ENCODE measurements around the gene FES. TPM values are rescaled to one million over a fixed set of nuclear protein-coding genes. Genes with fewer than 3 reads are reported as not detected.
"Not testable (repeated sequence)": the region's sequence is repeated elsewhere in the genome, so short reads cannot be mapped to it uniquely, and the experiment has no call there.

FES gene
- total RNA-seq, 2 donors from 2014 or later = 54.2 to 86.3 TPM

DNA sequence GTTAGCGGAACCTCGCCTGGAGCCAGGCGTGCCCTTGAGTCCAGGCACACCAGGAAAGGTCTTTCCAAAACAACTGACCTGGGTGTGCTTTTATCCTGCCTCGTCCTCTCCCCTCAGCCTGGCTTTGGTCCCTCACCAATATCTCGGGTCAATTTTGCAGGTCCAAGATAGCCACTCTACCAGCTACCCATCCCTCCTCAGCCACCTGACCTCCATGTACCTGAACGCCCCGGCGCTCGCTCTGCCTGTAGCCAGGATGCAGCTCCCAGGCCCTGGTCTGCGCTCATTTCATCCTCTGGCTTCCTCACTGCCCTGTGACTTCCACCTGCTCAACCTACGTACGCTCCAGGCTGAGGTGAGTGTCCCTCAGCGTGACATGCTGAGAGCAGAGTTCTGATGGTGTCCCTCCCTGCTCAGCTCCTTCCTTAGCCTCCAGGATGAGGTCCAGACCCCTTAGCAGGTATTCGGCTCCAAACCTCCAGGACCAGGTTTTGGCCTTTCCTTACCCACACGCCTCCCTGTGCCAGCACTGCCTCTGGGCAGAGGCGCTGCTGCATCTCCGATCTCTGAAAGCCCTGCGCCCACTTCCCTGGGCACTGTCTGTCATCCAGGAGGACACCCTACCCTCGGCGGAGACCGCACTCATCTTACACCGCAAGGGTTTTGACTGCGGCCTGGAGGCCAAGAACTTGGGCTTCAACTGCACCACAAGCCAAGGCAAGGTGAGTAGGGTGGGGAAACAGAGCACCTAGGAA, 33.9 kb downstream of the FES start:
- DNase-seq (ENCODE audit: low spot score) = no peak
- Histone ChIP-seq H3K27ac (no peak overlapping the region), H3K27me3 (replicated peaks; ENCODE audit: insufficient read depth) (no peaks in the 10 kb centered on the region), H3K36me3 (peaks cover 64% of the 10 kb centered on the region), H3K4me1 (ENCODE audit: control insufficient read depth in 1 of 2, low read depth in 2 of 2) (no peaks in the 10 kb centered on the region), H3K9me3 (no peaks in the 10 kb centered on the region), H3K4me3 (no peak overlapping the region)
- TF ChIP-seq, protein P1, sequence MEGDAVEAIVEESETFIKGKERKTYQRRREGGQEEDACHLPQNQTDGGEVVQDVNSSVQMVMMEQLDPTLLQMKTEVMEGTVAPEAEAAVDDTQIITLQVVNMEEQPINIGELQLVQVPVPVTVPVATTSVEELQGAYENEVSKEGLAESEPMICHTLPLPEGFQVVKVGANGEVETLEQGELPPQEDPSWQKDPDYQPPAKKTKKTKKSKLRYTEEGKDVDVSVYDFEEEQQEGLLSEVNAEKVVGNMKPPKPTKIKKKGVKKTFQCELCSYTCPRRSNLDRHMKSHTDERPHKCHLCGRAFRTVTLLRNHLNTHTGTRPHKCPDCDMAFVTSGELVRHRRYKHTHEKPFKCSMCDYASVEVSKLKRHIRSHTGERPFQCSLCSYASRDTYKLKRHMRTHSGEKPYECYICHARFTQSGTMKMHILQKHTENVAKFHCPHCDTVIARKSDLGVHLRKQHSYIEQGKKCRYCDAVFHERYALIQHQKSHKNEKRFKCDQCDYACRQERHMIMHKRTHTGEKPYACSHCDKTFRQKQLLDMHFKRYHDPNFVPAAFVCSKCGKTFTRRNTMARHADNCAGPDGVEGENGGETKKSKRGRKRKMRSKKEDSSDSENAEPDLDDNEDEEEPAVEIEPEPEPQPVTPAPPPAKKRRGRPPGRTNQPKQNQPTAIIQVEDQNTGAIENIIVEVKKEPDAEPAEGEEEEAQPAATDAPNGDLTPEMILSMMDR (IDR thresholded peaks at IDR 0.05) = no peak
- no peak for ATAC-seq (ENCODE audit: insufficient number of reproducible peaks, low FRiP score, low read depth)

DNA sequence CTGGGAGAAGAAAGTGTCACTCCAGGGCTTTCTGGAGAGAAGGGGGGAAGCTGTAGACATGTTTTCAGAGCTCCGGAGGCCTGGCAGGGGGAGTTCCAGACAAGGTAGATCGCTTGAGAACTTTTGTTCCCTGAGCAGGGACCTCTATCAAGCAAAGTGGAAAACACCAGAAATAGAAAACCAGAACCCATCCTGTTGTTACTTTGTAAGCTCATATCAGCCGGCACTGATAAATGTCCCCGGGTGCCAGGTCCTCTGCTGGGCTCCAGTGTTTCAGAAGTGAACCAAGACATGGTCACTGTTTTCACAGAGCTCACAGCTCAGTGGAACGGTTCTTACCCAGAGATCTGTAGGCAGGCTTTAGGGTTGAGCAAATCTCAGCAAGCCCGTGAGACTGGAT, 34.5 kb downstream of the FES start:
- ATAC-seq (ENCODE audit: insufficient number of reproducible peaks, low FRiP score, low read depth) (no peak), DNase-seq (ENCODE audit: low spot score) (no peak)
- peaks cover 58% of the 10 kb centered on the region for H3K36me3 ChIP-seq

GRCh38 chr15:90921887-90922286, 37.6 kb downstream of the FES start:
- Histone ChIP-seq H3K9me3 (no peaks in the 10 kb centered on the region), H3K27ac (no peak overlapping the region), H3K36me3 (peaks cover 36% of the 10 kb centered on the region), H3K27me3 (replicated peaks; ENCODE audit: insufficient read depth) (no peaks in the 10 kb centered on the region), H3K4me1 (ENCODE audit: control insufficient read depth in 1 of 2, low read depth in 2 of 2) (no peaks in the 10 kb centered on the region), H3K4me3 (no peak overlapping the region)
- TF ChIP-seq, protein P1 (IDR thresholded peaks at IDR 0.05) = no peak
- ATAC-seq (ENCODE audit: insufficient number of reproducible peaks, low FRiP score, low read depth) (no peak), DNase-seq (ENCODE audit: low spot score) (no peak)

More for the DNA sequence above, 34.5 kb downstream of the FES start:
- H3K4me1 ChIP-seq (ENCODE audit: control insufficient read depth in 1 of 2, low read depth in 2 of 2) = no peaks in the 10 kb centered on the region
- TF ChIP-seq, protein P1 (IDR thresholded peaks at IDR 0.05) = no peak
- no peaks in the 10 kb centered on the region for H3K9me3 ChIP-seq
- H3K4me3 ChIP-seq = no peak overlapping the region
- H3K27me3 ChIP-seq (replicated peaks; ENCODE audit: insufficient read depth) = no peaks in the 10 kb centered on the region
- H3K27ac ChIP-seq = no peak overlapping the region

DNA sequence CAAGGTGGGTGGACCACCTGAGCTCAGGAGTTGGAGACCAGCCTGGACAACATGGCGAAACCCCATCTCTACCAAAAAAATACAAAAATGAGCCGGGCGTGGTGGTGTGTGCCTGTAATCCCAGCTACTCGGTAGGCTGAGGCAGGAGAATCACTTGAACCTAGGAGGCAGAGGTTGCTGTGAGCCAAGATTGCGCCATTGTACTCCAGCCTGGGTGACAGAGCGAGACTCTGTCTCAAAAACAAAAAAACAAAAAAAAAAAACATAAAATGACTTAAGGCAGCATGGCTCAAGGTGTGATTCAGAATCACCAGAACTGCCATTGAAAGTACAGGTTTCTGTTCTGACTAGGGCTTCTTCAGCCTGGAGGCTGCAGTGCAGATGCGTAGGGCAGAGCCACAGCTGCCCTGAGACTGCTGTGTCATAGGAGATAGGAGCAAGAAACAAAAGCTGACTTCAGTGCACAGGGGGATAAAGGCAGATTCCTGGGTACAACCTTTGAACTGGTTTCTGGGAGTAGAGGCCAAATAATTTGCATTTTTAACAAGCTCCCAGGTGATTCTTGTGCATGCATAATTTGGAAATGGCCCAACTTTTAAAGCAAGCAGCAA, 38.5 kb downstream of the FES start:
- H3K9me3 ChIP-seq; H3K27ac ChIP-seq; ATAC-seq (ENCODE audit: insufficient number of reproducible peaks, low FRiP score, low read depth); H3K27me3 ChIP-seq (replicated peaks; ENCODE audit: insufficient read depth); H3K4me1 ChIP-seq (ENCODE audit: control insufficient read depth in 1 of 2, low read depth in 2 of 2); DNase-seq (ENCODE audit: low spot score); H3K4me3 ChIP-seq: not testable (repeated sequence)
- H3K36me3 ChIP-seq = peaks cover 27% of the 10 kb centered on the region

- Histone ChIP-seq H3K4me1 (ENCODE audit: control insufficient read depth in 1 of 2, low read depth in 2 of 2) (peaks cover 0 to 5% of the 10 kb centered on the region in 2 donors), H3K27me3 (replicated peaks; ENCODE audit: insufficient read depth) (no peaks in the 10 kb centered on the region), H3K27ac (no peak overlapping the region), H3K9me3 (no peaks in the 10 kb centered on the region), H3K36me3 (peaks cover 15% of the 10 kb centered on the region), H3K4me3 (no peak overlapping the region)
- TF ChIP-seq, protein P1 (IDR thresholded peaks at IDR 0.05) = no peak
- DNase-seq (ENCODE audit: low spot score) = no peak
- no peak for ATAC-seq (ENCODE audit: insufficient number of reproducible peaks, low FRiP score, low read depth)
These were observed 40.1 kb downstream of the FES start for GRCh38 chr15:90924375-90924774.

GRCh38 chr15:90926766-90927165, 42.5 kb downstream of the FES start:
- not testable (repeated sequence) for H3K27ac ChIP-seq; H3K27me3 ChIP-seq (replicated peaks; ENCODE audit: insufficient read depth); H3K36me3 ChIP-seq; H3K4me3 ChIP-seq; H3K9me3 ChIP-seq; DNase-seq (ENCODE audit: low spot score); ATAC-seq (ENCODE audit: insufficient number of reproducible peaks, low FRiP score, low read depth)
- H3K4me1 ChIP-seq (ENCODE audit: control insufficient read depth in 1 of 2, low read depth in 2 of 2) = peaks cover 0 to 19% of the 10 kb centered on the region in 2 donors

GRCh38 chr15:90928106-90928505, 43.8 kb downstream of the FES start:
- not testable (repeated sequence) for DNase-seq (ENCODE audit: low spot score); H3K27ac ChIP-seq; ATAC-seq (ENCODE audit: insufficient number of reproducible peaks, low FRiP score, low read depth); H3K36me3 ChIP-seq; H3K9me3 ChIP-seq; H3K27me3 ChIP-seq (replicated peaks; ENCODE audit: insufficient read depth); H3K4me3 ChIP-seq
- peaks cover 0 to 28% of the 10 kb centered on the region in 2 donors for H3K4me1 ChIP-seq (ENCODE audit: control insufficient read depth in 1 of 2, low read depth in 2 of 2)

Measured in thoracic aorta (tissue), 2 donors.